GM12892 (cell line): ENCODE measurements around the gene ACAP1.

Experiments used
- POLR2A ChIP-seq: IDR thresholded peaks from 2 replicates; pipeline ENCODE4 v1.6.1; 2011; ENCODE audit warnings: low read depth, low read length, control low read depth
- POLR2AphosphoS5 ChIP-seq: IDR thresholded peaks from 2 replicates; pipeline ENCODE4 v1.6.1; 2011; ENCODE audit warnings: low read depth, low read length, control low read depth
- TAF1 ChIP-seq: IDR thresholded peaks from 2 replicates; pipeline ENCODE4 v1.6.1; 2011; ENCODE audit warnings: low read depth, mild to moderate bottlenecking, control low read depth, low read length, borderline replicate concordance

DNA sequence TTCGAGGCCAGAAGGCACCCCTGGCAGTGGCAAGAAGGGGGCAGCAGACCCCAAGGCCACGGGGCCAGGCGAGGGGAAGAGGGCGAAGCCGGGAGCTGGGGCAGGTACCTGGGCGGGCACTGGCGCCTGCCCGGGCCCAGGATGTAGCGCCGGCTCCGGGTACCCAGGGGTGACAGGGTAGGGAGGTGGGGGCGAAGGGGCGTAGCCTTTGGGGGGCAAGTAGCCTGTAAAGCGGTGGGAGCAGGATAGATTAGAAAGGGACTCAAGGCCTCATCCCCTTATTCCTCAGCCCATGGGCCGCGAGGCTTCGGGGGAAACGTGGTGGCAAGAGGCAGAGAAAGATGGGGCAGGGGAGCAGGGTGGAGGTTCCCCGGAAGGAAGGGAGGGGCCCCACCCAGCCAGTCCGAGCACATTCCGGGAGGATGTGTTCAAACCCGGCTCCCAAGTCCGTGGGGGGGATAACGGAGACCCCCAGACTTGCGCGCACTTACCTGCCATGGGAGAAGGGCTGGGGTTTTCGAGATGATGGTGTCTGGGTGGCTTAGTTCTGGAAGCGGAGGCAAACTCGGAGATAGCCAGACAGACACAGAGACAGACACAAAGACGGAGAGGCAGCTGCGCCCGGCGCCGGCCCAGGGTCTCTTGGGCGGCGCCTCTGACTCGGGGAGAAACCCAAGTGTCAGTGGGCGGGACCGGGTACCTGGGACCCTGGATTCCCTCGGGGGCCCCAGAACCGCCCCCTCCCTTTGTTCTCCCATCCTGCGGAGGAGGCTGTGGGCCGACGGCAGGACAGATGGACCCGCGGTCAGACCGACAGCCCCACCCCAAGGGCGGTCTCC is 57.5 kb downstream of the ACAP1 start:
- TF ChIP-seq POLR2AphosphoS5 (no peak), POLR2A (no peak), TAF1 (no peak)
